IPS-20b (cell line): Measurements from ENCODE around the gene CCNQ.

Source experiments
- H3K27ac ChIP-seq: one replicate; pipeline ENCODE4 v1.5.1; 2013; ENCODE audit warnings: low read length
- H3K27me3 ChIP-seq: 2 replicates; pipeline ENCODE4 v1.6.1; 2013; ENCODE audit warnings: mild to moderate bottlenecking, low read length, inconsistent platforms; ENCODE audit not compliant: insufficient read depth
- H3K36me3 ChIP-seq: 2 replicates; pipeline ENCODE4 v1.6.1; 2013; ENCODE audit warnings: low read depth, mild to moderate bottlenecking, inconsistent platforms, low read length, moderate library complexity; ENCODE audit not compliant: insufficient read depth
- H3K4me1 ChIP-seq: 2 replicates; pipeline ENCODE4 v1.6.1; 2013; ENCODE audit warnings: mild to moderate bottlenecking, control low read depth, inconsistent platforms, low read length, moderate library complexity; ENCODE audit not compliant: insufficient read depth
- H3K4me3 ChIP-seq: 2 replicates; pipeline ENCODE4 v1.5.1; 2013; ENCODE audit warnings: mild to moderate bottlenecking, low read length, inconsistent platforms
- H3K9ac ChIP-seq: 2 replicates; pipeline ENCODE4 v1.6.1; 2013; ENCODE audit warnings: low read depth, mild to moderate bottlenecking, inconsistent platforms, low read length, moderate library complexity
- H3K9me3 ChIP-seq: 2 replicates; pipeline ENCODE4 v1.6.1; 2013; ENCODE audit warnings: mild to moderate bottlenecking, low read depth, low read length, inconsistent platforms; ENCODE audit not compliant: insufficient read depth

CCNQ gene

GRCh38 chrX:153634832-153635231 lies 35.9 kb upstream of the CCNQ start:
- Histone ChIP-seq H3K4me3 (no peak overlapping the region), H3K27ac (no peak overlapping the region), H3K9me3 (no peaks in the 10 kb centered on the region), H3K27me3 (peaks cover 2% of the 10 kb centered on the region; the same call in 1 of the 2 replicates), H3K36me3 (no peaks in the 10 kb centered on the region), H3K4me1 (no peaks in the 10 kb centered on the region), H3K9ac (no peak overlapping the region)

DNA sequence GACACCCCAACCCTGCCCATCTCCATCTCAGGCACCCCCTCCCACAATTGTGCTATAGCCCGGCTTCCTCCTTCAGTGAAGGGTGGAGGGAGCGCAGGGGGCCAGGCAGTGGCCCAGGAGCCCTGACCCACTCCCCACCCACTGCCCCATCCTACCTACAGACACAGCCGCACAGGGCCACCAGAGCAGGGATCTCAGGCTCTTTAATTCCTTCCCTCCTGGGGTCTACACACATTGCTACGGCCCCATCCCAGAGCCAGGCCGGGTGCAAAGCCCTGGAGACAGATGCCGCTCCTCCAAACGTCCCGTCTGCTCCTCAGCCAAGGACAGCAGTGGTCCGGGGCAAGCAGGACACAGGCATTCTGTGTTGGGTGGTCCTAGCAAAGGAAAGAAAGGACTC lies 35.3 kb upstream of the CCNQ start:
- H3K9ac ChIP-seq = no peak overlapping the region
- H3K36me3 ChIP-seq = no peaks in the 10 kb centered on the region
- no peaks in the 10 kb centered on the region for H3K9me3 ChIP-seq
- no peaks in the 10 kb centered on the region for H3K27me3 ChIP-seq
- no peak overlapping the region for H3K27ac ChIP-seq
- H3K4me1 ChIP-seq = no peaks in the 10 kb centered on the region
- H3K4me3 ChIP-seq = no peak overlapping the region

DNA sequence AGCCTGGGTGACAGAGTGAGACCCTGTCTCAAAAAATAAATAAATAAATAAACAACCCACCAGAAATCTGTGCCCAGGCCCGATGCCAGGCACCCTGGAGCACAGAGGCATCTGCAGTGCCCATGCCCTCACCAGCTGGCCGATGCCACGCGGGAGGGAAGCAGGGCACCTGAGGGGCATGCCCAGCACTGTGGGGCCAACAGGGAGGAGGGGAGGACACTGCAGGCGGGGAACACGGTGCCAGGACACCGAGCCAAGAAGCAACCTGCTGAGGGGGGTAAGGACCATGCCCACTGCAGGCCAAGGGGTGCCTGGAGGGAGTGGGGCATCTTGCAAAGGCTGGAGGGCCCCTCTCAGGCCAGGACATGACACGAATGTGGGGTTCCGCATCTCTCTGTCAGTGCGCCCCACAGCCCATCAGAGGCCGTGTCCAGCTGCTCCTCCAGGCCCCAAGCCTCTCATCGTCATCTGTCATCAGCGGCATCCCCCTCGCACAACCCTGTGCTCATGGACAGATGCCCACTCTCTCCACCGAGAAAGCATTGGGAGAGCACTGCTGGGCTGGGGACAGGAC lies 34.8 kb upstream of the CCNQ start:
- H3K4me1 ChIP-seq = no peaks in the 10 kb centered on the region
- H3K4me3 ChIP-seq = no peak overlapping the region
- H3K27me3 ChIP-seq = no peaks in the 10 kb centered on the region
- no peaks in the 10 kb centered on the region for H3K9me3 ChIP-seq
- H3K27ac ChIP-seq = no peak overlapping the region
- H3K36me3 ChIP-seq = no peaks in the 10 kb centered on the region
- H3K9ac ChIP-seq = no peak overlapping the region

DNA sequence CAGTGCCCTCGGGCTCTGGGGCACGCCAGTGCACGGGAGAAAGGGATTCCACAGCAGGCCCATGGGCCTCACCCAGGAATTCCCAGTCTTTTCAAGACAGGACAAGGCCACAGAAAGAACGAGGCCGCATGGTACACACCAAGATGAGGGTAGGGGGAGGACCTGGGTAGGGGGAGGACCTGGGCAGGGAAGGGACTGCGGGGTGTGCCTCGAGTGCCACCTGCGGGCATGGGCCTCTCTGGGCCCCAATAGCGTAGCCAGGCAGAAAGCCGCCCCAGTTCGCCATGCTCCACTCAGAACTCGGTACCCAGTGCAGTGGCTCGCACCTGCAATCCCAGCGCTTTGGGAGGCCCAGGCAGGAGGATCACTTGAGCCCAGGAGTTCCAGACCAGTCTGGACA lies 34.1 kb upstream of the CCNQ start:
- Histone ChIP-seq H3K27me3 (no peaks in the 10 kb centered on the region), H3K9me3 (no peaks in the 10 kb centered on the region)

DNA sequence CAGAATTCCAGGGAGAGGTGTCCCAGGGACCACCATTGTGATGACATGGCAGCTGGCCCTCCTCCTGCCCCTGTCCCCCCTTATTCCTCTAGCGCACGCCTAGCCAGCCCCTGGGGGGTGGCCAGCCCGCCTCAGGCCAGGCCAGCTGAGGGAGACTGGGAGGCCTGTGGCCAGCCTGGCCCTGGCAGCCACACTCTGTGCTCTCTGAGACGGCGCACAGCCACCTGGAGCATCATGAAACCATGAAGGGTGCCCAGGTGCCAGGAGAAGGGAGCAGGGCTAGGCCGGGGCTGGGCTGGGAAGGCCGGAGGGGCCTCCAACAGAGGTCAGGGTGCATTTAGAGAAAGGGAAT lies 33.6 kb upstream of the CCNQ start:
- no peaks in the 10 kb centered on the region for H3K9me3 ChIP-seq
- H3K4me3 ChIP-seq = no peak overlapping the region
- H3K36me3 ChIP-seq = no peaks in the 10 kb centered on the region
- no peak overlapping the region for H3K27ac ChIP-seq
- no peaks in the 10 kb centered on the region for H3K4me1 ChIP-seq
- H3K27me3 ChIP-seq = no peaks in the 10 kb centered on the region
- H3K9ac ChIP-seq = no peak overlapping the region

More for the DNA sequence above, 34.1 kb upstream of the CCNQ start:
- Histone ChIP-seq H3K27ac (no peak overlapping the region), H3K4me1 (no peaks in the 10 kb centered on the region), H3K36me3 (no peaks in the 10 kb centered on the region), H3K4me3 (no peak overlapping the region), H3K9ac (no peak overlapping the region)

DNA sequence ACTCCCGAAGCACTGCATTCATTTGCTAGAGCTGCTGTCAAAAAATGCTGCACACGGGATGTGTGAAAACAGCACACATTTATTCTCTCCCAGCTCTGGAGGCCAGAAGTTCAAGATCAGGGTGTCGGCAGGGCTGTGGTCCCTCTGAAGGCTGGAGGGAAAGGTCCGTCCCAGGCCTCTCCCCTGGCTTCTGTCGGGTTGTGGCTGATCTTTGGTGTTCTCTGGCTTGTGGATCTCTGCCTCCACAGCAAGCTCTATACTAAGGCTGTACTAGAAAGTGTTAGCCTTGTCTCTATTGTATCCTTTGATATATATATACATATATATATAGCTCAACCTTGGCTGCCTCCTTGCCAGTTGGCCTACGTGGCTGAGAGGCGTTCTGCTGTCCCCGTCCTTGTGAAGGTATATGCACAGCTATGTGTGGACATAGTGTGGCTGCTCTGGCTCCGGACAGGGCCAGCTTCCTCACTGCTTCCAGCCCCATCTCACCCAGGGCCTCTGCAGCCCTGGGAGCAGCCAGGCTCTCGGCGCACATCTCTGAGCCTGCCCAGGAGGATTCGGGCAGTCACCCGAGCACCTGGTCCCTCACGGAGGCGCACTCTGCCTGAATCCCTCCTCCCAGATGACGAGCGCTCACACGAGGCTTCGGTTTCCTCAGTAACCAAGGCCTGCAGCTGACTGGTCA lies 33.1 kb upstream of the CCNQ start:
- no peaks in the 10 kb centered on the region for H3K36me3 ChIP-seq
- no peak overlapping the region for H3K27ac ChIP-seq
- no peak overlapping the region for H3K4me3 ChIP-seq
- no peaks in the 10 kb centered on the region for H3K27me3 ChIP-seq
- no peaks in the 10 kb centered on the region for H3K4me1 ChIP-seq
- no peaks in the 10 kb centered on the region for H3K9me3 ChIP-seq
- H3K9ac ChIP-seq = no peak overlapping the region

DNA sequence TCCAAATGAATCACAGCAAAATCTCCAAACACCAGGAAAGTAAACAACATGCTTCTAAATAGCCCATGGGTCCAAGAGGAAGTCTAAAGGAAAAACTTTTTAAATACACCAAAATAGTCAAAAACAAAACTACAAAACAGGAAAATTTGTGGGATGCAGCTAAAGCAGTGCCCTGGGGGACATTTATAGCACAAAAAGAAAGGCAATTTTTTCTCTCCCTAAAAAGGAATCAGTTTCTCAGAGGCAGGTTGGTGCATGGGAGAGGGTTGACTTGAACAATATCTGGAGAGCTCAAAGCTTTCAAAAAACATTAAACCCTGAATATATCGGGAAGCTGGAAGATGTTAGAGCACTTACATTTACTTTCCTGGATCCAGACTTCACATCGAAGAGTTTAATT lies 32.4 kb upstream of the CCNQ start:
- Histone ChIP-seq H3K4me3 (no peak overlapping the region), H3K9ac (no peak overlapping the region), H3K36me3 (no peaks in the 10 kb centered on the region), H3K4me1 (no peaks in the 10 kb centered on the region), H3K27ac (no peak overlapping the region), H3K27me3 (no peaks in the 10 kb centered on the region), H3K9me3 (no peaks in the 10 kb centered on the region)

DNA sequence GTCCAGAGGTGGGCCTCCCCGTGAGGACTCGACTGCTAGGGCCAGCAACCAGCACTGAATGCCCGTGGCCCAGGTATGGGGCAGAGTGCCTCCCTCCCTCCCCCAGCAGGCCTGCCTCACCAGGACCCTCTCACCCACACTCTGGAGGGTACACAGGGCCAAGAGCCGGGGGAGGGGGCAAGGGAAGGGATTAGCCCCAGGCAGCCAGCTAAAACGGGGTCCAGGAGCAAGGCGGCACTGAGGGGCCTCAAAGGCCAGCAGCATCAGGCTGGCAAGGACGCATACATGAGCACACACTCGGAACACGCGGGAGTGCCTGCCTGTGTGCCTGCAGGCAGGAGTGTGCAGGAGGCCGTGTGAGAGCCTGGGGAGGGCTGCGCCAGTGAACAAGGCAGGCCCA lies 29.7 kb upstream of the CCNQ start:
- H3K9ac ChIP-seq = no peak overlapping the region
- no peaks in the 10 kb centered on the region for H3K4me1 ChIP-seq
- H3K4me3 ChIP-seq = no peak overlapping the region
- H3K9me3 ChIP-seq = no peaks in the 10 kb centered on the region
- H3K36me3 ChIP-seq = no peaks in the 10 kb centered on the region
- no peak overlapping the region for H3K27ac ChIP-seq
- H3K27me3 ChIP-seq = no peaks in the 10 kb centered on the region

GRCh38 chrX:153628129-153628528 lies 29.2 kb upstream of the CCNQ start:
- Histone ChIP-seq H3K9ac (no peak overlapping the region), H3K4me3 (no peak overlapping the region), H3K9me3 (no peaks in the 10 kb centered on the region), H3K27ac (no peak overlapping the region), H3K27me3 (no peaks in the 10 kb centered on the region), H3K4me1 (no peaks in the 10 kb centered on the region), H3K36me3 (no peaks in the 10 kb centered on the region)

DNA sequence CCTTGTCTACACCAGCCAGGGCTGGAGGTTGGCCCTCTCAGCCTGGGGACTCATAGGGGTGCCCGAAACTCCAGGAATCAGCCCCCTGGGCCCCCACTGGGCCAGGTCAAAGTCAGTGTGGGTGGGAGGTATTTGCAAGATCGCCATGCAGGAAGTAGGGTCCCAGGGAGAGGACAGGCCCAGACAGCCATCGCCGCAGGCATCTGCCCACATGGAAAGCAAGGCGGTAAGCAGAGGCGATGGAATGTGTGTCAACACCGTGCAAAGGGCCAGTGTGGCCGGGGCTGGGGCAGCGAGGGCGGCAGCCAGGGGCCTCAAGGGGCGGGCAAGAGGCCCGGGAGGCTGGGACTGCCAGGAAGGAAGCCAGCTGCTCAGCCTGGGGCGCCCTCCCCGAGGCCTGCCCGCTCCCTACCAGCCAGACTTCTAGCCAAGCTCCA lies 28.8 kb upstream of the CCNQ start:
- no peak overlapping the region for H3K9ac ChIP-seq
- no peaks in the 10 kb centered on the region for H3K36me3 ChIP-seq
- no peaks in the 10 kb centered on the region for H3K9me3 ChIP-seq
- no peaks in the 10 kb centered on the region for H3K4me1 ChIP-seq
- no peaks in the 10 kb centered on the region for H3K27me3 ChIP-seq
- no peak overlapping the region for H3K27ac ChIP-seq
- no peak overlapping the region for H3K4me3 ChIP-seq

DNA sequence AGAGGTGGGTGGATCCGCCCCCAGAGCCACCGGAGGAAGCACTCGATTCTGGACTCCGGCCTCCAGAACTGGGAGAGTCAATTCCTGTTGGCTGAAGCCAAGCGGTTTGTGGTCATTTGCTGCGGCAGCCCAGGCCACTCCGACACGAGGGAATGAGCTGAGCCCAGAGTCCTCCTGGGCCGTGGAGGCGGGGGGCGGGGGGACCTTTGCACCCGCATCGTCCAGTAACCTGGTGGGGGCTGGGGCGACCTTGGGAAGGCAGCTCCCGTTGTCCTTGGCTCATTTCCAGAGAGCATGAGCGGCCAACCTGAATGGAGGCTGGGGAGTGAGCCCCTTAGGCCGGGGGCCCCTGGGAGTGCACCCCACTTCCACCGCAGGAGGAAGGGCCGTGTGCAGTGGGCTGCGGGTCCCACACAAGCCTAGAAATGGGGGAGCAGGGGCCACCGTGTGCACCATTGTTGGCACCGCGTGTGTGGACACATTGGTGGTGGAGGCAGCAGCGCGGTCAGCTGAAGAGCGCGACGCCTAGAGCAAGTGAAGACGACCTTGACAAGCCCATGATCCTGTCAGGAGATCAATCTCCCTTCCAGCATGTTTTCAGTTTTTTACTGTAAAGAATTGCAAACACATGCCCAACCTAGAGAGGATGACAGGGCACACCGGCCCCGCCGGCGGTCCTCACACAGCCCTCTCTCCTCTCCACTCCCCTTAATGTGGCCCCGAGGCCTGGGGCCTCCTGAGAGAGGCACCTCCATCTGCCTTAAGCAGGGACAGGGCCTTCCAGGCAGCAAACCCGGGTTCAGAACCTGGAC lies 28.1 kb upstream of the CCNQ start:
- Histone ChIP-seq H3K27ac (no peak overlapping the region), H3K4me3 (no peak overlapping the region), H3K36me3 (no peaks in the 10 kb centered on the region), H3K9me3 (no peaks in the 10 kb centered on the region), H3K4me1 (no peaks in the 10 kb centered on the region), H3K9ac (no peak overlapping the region), H3K27me3 (no peaks in the 10 kb centered on the region)
